Mesothelial cell of epicardium (in vitro differentiated cells): Measurements from ENCODE around the gene UBE2O. TPM values are rescaled to one million over a fixed set of nuclear protein-coding genes. Genes with fewer than 3 reads are reported as not detected.

ENCODE experiments used
- DNase-seq, 2 experiments: peaks; one replicate each; pipeline ENCODE4 v3.0.0; 2021; ENCODE audit warnings: low spot score in 2 of 2; ENCODE audit not compliant: unreplicated experiment in 2 of 2
- H3K27ac Mint-ChIP-seq: 2 replicates; pipeline ENCODE4 v1.8.0; 2021; ENCODE audit warnings: mixed read lengths
- H3K27me3 Mint-ChIP-seq: 2 replicates; pipeline ENCODE4 v1.8.0; 2021; ENCODE audit warnings: low read depth, mixed read lengths
- H3K36me3 Mint-ChIP-seq: 2 replicates; pipeline ENCODE4 v1.8.0; 2021; ENCODE audit warnings: mixed read lengths
- H3K4me1 Mint-ChIP-seq: 2 replicates; pipeline ENCODE4 v1.8.0; 2021; ENCODE audit warnings: mixed read lengths
- H3K4me3 Mint-ChIP-seq: 2 replicates; pipeline ENCODE4 v1.8.0; 2021; ENCODE audit warnings: mild to moderate bottlenecking, moderate library complexity, mixed read lengths
- H3K9me3 Mint-ChIP-seq: 2 replicates; pipeline ENCODE4 v1.8.0; 2021; ENCODE audit warnings: mixed read lengths
- CTCF ChIP-seq: fragments of 200-600 bp; sonication (generic); IDR thresholded peaks from one replicate; pipeline ENCODE4 v1.5.0; 2021; ENCODE audit warnings: antibody characterized with exemption; ENCODE audit not compliant: unreplicated experiment
- total RNA-seq: library from RNA; stranded (reverse); gene quantifications from 3 replicates; pipeline ENCODE4 v1.2.1, GENCODE V29; 2021

Gene UBE2O
- total RNA-seq, 1 donor from 2014 or later = 46.3 TPM

DNA sequence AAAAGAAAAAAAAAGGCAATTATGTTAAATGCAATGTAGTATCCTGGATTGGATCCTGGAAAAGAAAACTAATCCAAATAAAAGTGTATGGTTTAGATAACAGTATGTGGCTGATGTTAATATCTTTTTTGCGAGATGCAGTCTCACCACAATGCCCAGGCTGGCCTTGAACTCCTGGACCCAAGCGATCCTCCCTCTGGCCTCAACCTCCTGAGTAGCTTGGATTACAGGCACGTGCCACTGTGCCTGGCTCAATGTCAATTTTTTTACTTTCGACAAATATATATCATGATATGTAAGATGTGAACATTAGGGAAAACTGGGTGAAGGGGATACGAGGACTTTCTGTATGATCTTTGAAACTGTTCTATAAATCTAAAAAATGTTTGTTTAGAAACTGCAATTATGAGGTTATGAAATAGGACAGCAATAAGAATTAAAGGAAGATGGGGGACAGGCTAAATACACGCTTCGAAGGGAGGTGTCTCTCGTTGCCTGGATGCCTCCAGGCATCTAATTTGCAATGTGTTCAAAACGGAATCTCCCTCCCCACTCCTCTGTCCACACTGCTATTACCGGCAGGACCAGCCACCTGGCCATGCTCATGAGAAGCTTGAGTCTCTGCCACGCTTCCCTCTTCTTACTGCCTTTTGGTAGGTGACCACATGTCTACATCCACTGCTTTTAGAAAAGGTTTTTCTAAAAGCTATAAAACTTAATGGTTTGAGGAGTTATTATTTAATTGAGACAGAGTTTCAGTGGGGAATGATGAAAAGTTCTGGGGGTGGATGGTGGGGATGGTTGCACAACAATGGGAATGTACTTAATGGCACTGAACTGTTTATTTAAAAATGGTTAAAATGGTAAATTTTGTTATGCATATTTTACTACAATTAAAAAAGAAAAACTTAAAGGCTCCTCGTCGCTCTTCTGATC, 15.2 kb downstream of the UBE2O start:
- DNase-seq = no peak
- Mint-ChIP-seq H3K4me3 (no peak overlapping the region), H3K27ac (no peak overlapping the region), H3K27me3 (no peaks in the 10 kb centered on the region), H3K4me1 (peaks cover 18% of the 10 kb centered on the region), H3K9me3 (no peaks in the 10 kb centered on the region), H3K36me3 (peaks cover 2% of the 10 kb centered on the region)
- TF ChIP-seq CTCF = no peak

- Mint-ChIP-seq H3K27me3 (no peaks in the 10 kb centered on the region), H3K9me3 (no peaks in the 10 kb centered on the region), H3K4me3 (no peak overlapping the region), H3K27ac (no peak overlapping the region), H3K36me3 (peaks cover 2% of the 10 kb centered on the region), H3K4me1 (peaks cover 14% of the 10 kb centered on the region)
- no peak for TF ChIP-seq CTCF
- DNase-seq = no peak
Measured at GRCh38 chr17:76435751-76436150, 17.2 kb downstream of the UBE2O start.

DNA sequence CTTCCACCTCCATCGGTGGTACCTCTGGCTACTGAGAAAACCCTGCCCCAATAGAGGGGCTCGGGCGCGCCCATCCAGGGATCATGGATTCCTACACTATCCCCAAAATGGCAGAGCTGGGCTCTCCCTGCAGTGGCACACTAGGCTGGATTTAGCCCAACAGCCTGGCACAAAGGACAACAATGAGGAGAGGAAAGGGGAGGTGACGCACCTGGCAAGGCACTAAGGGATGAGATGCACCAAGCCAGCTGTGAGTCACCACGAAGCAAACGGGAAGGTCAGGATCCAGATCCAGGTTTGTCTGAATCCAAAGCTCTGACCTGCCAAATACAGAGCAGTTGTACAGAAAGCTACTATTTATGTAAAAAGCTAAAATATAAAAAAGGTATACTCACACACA, 18.1 kb downstream of the UBE2O start:
- H3K27ac Mint-ChIP-seq = no peak overlapping the region
- H3K4me1 Mint-ChIP-seq = peaks cover 14% of the 10 kb centered on the region
- no peaks in the 10 kb centered on the region for H3K27me3 Mint-ChIP-seq
- no peak for DNase-seq
- peaks cover 2% of the 10 kb centered on the region for H3K36me3 Mint-ChIP-seq
- H3K4me3 Mint-ChIP-seq = no peak overlapping the region
- no peaks in the 10 kb centered on the region for H3K9me3 Mint-ChIP-seq
- TF ChIP-seq CTCF = no peak

DNA sequence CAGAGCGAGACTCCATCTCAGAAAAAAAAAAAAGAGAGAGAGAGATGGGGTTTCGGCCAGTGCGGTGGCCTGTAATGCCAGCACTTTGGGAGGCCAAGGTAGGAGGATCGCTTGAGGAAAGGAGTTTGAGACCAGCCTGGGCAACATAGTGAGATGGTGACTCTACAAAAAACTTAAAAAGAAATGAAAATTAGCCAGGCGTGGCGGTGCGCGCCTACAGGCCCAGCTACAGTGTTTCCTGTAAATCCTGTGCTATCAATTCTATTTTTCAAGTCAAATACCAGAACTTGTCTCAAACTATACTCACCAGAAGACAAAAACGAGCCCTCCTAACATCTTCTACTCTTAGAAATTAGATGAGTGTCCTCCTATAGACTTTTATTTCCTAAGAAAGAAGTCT, 19.3 kb downstream of the UBE2O start:
- Mint-ChIP-seq H3K4me1 (peaks cover 12% of the 10 kb centered on the region), H3K27ac (no peak overlapping the region), H3K36me3 (peaks cover 2% of the 10 kb centered on the region), H3K9me3 (no peaks in the 10 kb centered on the region), H3K4me3 (no peak overlapping the region), H3K27me3 (no peaks in the 10 kb centered on the region)
- no peak for DNase-seq
- TF ChIP-seq CTCF = no peak

DNA sequence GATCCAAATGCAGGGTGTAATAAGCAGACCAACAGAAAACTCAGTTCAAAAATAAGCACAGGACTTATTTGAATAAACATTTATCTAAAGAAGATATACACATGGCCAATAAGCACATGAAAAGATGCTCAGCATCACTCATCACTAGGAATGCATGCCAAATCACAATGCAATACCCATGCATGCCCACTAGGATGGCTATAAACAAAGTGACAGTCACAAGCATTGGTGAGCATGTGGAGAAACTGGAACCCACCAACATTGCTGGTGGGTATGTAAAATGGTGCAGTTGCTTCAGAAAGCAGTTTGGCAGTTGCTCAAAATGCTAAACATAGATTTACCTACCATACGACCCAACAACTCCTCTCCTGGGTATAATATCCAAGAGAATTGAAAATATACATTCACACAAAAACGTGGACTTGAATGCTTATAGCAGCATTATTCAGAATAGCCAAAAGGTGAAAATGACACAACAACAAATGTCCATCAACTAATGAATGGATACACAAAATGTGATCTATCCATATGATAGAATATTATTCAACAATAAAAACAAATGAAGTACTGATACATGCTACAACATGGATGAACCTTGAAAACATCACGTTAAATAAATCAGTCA, 20.1 kb downstream of the UBE2O start:
- TF ChIP-seq CTCF = peak; percentile 64
- Mint-ChIP-seq H3K36me3 (peaks cover 2% of the 10 kb centered on the region), H3K9me3 (no peaks in the 10 kb centered on the region), H3K4me3 (no peak overlapping the region), H3K27me3 (no peaks in the 10 kb centered on the region), H3K27ac (no peak overlapping the region), H3K4me1 (peaks cover 4% of the 10 kb centered on the region)
- no peak for DNase-seq
